GM19328 (cell line): ENCODE data around the gene CAMTA1.

Source experiments
- ATAC-seq: cut with Tn5 transposase; IDR thresholded peaks from one replicate; pipeline ENCODE4 v1.9.1; 2021; ENCODE audit warnings: mild to moderate bottlenecking, moderate library complexity; ENCODE audit not compliant: unreplicated experiment

The CAMTA1 gene

GRCh38 chr1:7292036-7292681, 506.9 kb downstream of the CAMTA1 start:
- no peak for ATAC-seq

DNA sequence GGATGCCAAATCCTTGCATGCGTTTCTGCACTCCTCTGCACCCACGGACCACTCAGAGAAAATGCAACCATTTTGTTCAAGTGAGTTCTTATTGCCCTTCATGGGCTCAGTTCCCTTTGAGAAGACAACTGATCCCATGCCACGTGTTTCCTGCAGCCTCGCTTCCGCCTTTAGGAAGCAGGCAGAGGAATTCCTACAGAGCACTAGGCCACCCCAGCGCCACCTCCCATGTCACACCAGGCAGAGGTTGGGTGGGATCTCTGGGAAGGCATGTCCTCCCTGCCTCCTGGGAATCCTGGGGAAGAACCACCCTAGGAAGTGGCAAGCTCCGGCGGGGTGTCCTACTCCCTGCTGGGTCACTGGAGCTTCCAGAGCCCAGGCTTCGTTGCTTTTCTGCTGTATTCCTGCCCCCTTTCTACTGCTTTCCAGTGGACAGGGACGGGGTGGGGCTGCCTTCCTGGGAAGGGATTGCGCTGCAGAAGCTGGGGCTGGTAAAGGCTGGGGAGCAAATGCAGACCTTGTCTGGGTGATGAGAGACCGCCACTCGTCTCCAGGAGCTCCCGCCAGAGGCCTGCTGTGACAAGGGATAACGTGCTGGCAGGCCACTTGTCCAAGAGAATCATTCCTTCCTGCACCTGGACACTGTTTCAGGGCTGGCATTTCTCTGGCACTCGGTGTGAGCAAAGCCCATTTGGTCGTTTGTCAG, 507.6 kb downstream of the CAMTA1 start:
- ATAC-seq, result no peak

DNA sequence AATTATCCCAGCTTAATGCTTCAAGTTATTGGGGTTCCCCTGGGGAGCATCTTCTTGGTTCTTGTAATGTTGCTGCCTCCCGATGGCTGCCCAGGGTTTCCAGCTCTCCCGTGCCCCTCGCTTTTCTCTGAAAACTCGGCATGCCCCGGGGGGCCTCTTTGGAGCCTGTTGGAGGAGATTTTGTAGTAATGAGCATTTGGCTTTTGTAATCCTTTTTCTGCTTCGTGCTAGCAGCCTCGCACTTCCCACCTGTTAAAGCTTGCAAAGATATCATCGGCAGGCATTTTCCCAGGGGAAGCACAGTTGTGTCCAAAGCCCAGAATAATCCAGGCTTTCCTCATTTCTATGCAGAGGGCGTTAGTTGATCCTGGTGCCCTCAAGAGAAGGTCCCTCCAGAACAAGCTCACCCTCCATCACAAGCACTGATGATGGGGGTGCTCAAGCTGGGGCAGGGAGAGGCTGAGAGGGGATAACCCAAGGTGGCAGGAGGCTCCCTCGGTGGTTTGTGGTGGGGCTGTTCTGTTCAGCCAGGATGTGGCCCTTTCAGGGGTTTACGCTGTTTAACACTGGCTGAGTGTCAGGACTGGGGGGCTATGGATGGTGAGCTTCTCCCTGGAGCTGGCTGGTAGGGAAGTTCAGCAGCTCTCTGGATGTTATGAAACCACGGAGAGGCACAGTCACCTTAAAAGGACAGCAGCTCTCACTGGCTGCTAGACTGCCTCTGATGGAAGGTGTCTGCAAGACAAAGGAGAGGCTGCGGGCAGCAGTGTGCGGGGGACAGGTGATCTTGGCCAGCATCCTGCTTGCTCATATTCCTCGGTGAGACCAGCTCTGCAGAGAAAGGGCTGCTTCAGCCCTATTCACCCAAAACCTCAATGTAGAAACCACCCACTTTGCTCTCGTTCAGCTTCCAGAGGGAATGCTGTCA, 508.7 kb downstream of the CAMTA1 start:
- no peak for ATAC-seq

DNA sequence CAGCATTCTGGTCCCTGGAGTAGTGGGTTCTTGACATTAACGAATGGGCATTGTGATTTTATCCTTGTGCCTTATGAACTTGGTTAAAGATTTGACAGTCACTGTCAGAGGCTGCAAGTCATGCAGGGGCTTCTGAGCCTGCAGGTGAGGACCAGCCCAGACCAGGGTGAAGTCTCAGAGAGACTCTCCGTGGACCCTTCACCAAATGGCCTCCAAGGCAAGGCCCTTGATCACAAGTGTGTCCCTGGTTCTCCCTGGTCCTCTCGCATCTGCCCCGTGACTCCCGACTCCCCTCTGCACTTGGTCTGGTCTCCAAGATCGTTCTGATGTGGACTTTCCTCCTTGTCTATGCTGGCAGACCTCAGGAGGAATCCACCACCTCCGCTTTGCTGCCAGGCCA, 509.4 kb downstream of the CAMTA1 start:
- ATAC-seq, result no peak

- ATAC-seq, result no peak
Measured at GRCh38 chr1:7295946-7296345, 510.7 kb downstream of the CAMTA1 start.

- no peak for ATAC-seq
Measured at GRCh38 chr1:7296968-7297367, 511.7 kb downstream of the CAMTA1 start.

GRCh38 chr1:7298145-7298544, 512.9 kb downstream of the CAMTA1 start:
- ATAC-seq, result no peak

GRCh38 chr1:7298749-7299151, 513.5 kb downstream of the CAMTA1 start:
- no peak for ATAC-seq

- ATAC-seq, result no peak
Measured at GRCh38 chr1:7299329-7299799, 514.1 kb downstream of the CAMTA1 start.

DNA sequence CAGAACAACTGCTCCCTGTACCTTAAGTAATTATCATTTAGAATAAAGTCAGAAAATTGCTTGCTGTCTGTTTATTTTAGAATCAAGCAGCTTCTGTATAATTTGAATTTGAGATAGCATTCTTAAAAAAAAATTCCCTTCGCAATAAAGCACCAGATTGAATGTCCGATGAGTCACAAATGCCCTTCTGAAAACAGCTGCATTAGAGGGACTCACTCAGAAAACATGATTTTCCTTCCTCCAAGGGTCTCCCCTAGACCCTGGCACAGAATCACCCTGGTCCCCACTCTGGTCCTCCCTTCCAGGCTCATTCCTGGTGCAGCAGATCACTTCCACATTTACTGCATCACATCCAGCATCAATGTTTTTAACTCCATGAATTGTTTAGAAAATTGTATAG, 514.7 kb downstream of the CAMTA1 start:
- ATAC-seq, result no peak

- no peak for ATAC-seq
Measured at GRCh38 chr1:7300893-7301663, 515.8 kb downstream of the CAMTA1 start.

DNA sequence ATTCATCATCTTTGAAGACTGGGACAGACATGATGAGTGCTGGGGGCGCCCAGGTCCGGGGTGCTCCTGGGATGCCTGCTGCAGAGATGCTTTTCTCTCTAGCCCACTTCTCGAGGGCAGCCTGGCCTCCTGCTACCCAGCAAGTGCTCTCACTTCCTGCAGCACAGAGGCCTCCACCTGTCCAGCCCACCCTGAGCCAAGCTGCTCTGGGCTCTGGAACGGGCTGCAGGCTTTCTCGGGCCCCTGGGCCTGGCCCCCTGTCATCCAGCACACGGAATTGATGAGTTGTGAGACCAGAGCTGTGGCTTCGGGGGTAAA, 516.4 kb downstream of the CAMTA1 start:
- ATAC-seq, result no peak

GRCh38 chr1:7302126-7302525, 516.9 kb downstream of the CAMTA1 start:
- no peak for ATAC-seq

- no peak for ATAC-seq
Measured at GRCh38 chr1:7302873-7303272, 517.6 kb downstream of the CAMTA1 start.

DNA sequence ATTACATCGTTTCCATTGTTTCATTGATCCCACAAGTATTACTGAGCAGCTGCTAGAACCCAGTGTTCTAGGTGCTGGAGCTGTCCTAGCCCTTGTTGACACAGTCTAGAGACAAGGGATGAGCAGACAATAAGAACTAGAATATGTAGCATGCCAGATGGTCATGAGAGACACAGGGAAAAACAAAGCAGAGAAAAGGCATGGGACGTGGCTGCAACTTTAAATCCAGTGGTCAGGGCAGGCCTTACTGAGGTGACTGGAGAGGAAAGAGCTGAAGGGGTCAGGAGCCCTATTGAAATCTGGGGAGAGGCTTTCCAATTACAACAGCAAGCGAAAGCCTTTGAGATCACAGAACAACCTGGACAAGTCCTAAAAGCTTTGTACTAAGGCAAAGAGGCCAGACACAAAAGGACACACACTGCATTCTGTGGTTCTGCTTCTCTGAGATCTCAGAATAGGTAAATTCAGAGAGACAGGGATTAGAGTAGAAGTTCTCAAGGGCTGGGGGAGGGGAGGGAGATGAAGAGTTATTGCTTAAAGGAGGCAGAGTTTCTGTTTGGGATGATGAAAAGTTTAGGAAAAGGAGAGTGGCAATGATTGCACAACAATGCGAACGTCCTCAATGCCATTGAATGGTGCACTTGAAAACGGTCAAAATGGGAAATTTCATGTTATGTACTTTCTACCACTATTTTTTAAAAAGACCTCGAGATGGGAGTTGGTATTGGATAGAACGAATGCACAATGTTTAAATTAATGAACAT, 518.5 kb downstream of the CAMTA1 start:
- ATAC-seq, result no peak

DNA sequence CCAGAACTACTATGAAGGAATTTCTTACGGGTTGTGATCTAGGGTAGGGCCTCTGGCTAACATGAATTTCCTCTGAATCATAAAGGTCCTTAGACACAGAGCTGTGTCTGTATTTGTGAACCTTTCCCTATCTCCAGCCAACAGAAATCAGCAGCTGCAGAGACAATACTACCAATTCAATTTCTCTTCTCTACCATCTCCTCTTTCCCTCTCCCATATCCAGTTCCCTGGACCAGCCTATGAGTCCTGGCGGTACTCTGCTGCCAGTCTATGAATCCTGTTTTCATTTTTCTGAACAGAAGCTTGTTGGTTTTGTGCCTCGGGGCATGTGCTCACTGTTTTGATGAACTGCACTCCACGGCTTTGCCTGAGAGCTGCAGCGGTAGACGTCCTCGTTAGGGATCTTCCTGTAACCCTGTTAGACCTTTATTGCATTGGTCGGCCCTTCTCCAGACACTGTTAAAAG, 527.9 kb downstream of the CAMTA1 start:
- ATAC-seq, result no peak

DNA sequence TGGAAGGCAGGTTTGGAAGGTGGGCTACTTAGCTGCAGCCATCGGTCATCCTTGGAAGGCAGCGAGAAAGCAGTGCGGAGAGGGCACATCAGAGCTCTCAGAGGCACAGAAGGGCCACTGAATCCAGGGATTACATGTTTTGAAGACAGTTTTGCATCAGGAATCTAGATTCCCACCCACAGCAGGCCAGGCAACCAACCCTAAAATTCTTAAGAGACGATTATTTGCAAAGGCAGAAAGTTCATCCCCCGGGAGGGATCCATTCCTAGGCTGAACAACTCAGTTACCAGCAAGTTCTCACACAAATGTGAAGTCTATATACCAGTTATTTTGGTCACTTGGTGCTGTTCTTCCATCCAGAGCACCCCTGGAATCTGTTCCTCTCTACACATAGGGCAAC, 528.6 kb downstream of the CAMTA1 start:
- ATAC-seq, result no peak

- no peak for ATAC-seq
Measured at GRCh38 chr1:7315316-7315715, 530.1 kb downstream of the CAMTA1 start.

DNA sequence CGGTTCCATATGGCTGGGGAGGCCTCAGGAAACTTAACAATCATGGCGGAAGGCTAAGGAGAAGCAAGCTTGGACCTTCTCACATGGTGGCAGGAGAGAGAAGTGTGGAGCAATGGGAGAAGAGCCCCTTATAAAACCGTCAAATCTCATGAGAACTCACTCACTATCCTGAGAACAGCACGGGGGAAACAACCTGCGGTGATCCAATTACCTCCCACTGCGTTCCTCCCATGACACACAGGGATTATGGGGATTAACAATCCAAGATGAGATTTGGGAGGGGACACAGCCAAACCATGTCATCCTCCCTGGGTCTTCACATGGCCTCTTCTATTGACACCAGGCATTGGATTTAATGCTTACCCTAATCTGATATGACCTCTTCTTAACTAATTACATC, 530.7 kb downstream of the CAMTA1 start:
- no peak for ATAC-seq

DNA sequence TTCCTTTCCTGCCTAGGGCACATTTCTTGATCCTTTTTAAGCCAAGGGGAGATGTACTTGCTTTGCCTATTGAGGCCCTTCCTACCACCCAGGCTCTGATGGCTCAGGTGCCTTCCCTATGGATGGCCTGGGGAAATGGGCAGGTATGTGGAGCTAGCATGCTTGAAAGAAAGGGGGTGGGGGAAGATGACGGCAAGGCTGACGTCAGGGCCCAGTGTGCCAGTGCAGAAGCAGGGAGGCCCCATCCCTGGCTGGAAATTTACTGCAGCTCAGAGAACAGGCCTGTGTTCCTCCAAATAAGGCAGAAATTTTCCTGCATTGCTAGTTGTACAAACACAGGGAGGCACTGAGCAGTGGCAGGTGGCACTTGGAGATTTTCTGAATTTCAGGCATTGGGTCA, 532.6 kb downstream of the CAMTA1 start:
- no peak for ATAC-seq
